ENCODE measurements around the gene DEPP1. TPM values are rescaled to one million over a fixed set of nuclear protein-coding genes. Genes with fewer than 3 reads are reported as not detected.
A peak's percentile ranks its signal among the peaks of the same experiment; 100 is the strongest.

Gene DEPP1
- total RNA-seq, 3 donors from 2014 or later: 14.8 to 19.0 (median 18.1) TPM

GRCh38 chr10:44949915-44950314 is 28.7 kb downstream of the DEPP1 start:
- intact Hi-C loops (cut with DNase I, micrococcal nuclease): no loop called here
- no peak for TF ChIP-seq CTCF (IDR thresholded peaks at IDR 0.05)
- DNase-seq: no peak
- Histone ChIP-seq H3K36me3 (ENCODE audit: low read depth) (no peaks in the 10 kb centered on the region), H3K4me3 (no peak overlapping the region), H3K9me3 (peaks cover 1% of the 10 kb centered on the region), H3K4me1 (ENCODE audit: low read depth) (no peaks in the 10 kb centered on the region)
- ATAC-seq: peak; percentile 30

GRCh38 chr10:44949127-44949802 is 29.3 kb downstream of the DEPP1 start:
- peaks cover 8% of the 10 kb centered on the region for H3K9me3 ChIP-seq
- intact Hi-C loops (cut with DNase I, micrococcal nuclease): no loop called here
- TF ChIP-seq CTCF (IDR thresholded peaks at IDR 0.05): no peak
- no peaks in the 10 kb centered on the region for H3K4me1 ChIP-seq (ENCODE audit: low read depth)
- ATAC-seq: no peak
- no peaks in the 10 kb centered on the region for H3K36me3 ChIP-seq (ENCODE audit: low read depth)
- no peak for DNase-seq
- H3K4me3 ChIP-seq: no peak overlapping the region

- Histone ChIP-seq H3K9me3 (peaks cover 11% of the 10 kb centered on the region), H3K4me1 (ENCODE audit: low read depth) (no peaks in the 10 kb centered on the region), H3K36me3 (ENCODE audit: low read depth) (no peaks in the 10 kb centered on the region), H3K4me3 (no peak overlapping the region)
- TF ChIP-seq CTCF (IDR thresholded peaks at IDR 0.05): no peak
- no peak for ATAC-seq
- no peak for DNase-seq
- intact Hi-C loops (cut with DNase I, micrococcal nuclease): no loop called here
Observed at GRCh38 chr10:44948642-44949041, 30.0 kb downstream of the DEPP1 start.

GRCh38 chr10:44947371-44948152 is 31.0 kb downstream of the DEPP1 start:
- H3K9me3 ChIP-seq: peaks cover 11% of the 10 kb centered on the region
- H3K4me1 ChIP-seq (ENCODE audit: low read depth): no peaks in the 10 kb centered on the region
- no peaks in the 10 kb centered on the region for H3K36me3 ChIP-seq (ENCODE audit: low read depth)
- ATAC-seq: peak; percentile 41
- intact Hi-C loops (cut with DNase I, micrococcal nuclease): no loop called here
- TF ChIP-seq CTCF (IDR thresholded peaks at IDR 0.05): no peak
- no peak overlapping the region for H3K4me3 ChIP-seq
- no peak for DNase-seq

GRCh38 chr10:44946205-44946604 is 32.4 kb downstream of the DEPP1 start:
- Histone ChIP-seq H3K4me3 (no peak overlapping the region), H3K4me1 (ENCODE audit: low read depth) (no peaks in the 10 kb centered on the region), H3K9me3 (peaks cover 11% of the 10 kb centered on the region), H3K36me3 (ENCODE audit: low read depth) (no peaks in the 10 kb centered on the region)
- intact Hi-C loops (cut with DNase I, micrococcal nuclease): no loop called here
- ATAC-seq (peak; percentile 37), DNase-seq (no peak)
- TF ChIP-seq CTCF (IDR thresholded peaks at IDR 0.05): no peak
